ENCODE results near the gene DLL4. TPM values are rescaled to one million over a fixed set of nuclear protein-coding genes. Genes with fewer than 3 reads are reported as not detected.

The DLL4 gene
- total and polyA plus RNA-seq, 10 of the 15 experiments (the other 5 are each of a cell fraction or from before 2014, with no cell fraction given): 0.04 to 0.16 (median 0.09) TPM; not detected in 6

GRCh38 chr15:40925495-40925862, 3.7 kb upstream of the DLL4 start:
- Histone ChIP-seq H3K9ac (ENCODE audit: control insufficient read depth, insufficient read depth, low read length) (no peak overlapping the region), H2AFZ (ENCODE audit: control insufficient read depth, low read depth, low read length) (no peak overlapping the region), H3K27ac (ENCODE audit: control insufficient read depth, insufficient read depth) (no peak overlapping the region), H3K4me1 (ENCODE audit: control insufficient read depth, insufficient read depth, low read length) (peaks cover 18% of the 10 kb centered on the region), H3K4me2 (ENCODE audit: control insufficient read depth, insufficient read depth) (no peak overlapping the region), H3K36me3 (ENCODE audit: control insufficient read depth in 2 of 2, insufficient read depth in 2 of 2, low read length in 1 of 2) (no peaks in the 10 kb centered on the region), H3K9me3 (replicated peaks; ENCODE audit: control insufficient read depth, insufficient read depth, low read length) (no peaks in the 10 kb centered on the region), H4K20me1 (ENCODE audit: control insufficient read depth, insufficient read depth) (no peaks in the 10 kb centered on the region), H3K27me3 (replicated peaks in 1 of 2; ENCODE audit: control insufficient read depth in 2 of 2, insufficient read depth in 2 of 2, low read length in 1 of 2) (peaks cover 22 to 31% of the 10 kb centered on the region in 2 experiments), H3K79me2 (ENCODE audit: control insufficient read depth, insufficient read depth, low read length) (no peaks in the 10 kb centered on the region), H3K4me3 (no peak overlapping the region)
- ChIA-PET SMC1A (ENCODE audit: uncharacterized antibody, unreplicated experiment) (no interaction called here), POLR2A (interaction anchor here (0.8 kb wide), 1 partner anchor 18 kb away, joined by 3 read pairs; no protein-coding TSS in a partner anchor), RAD21 (ENCODE audit: unreplicated experiment) (interaction anchor here (0.5 kb wide), 1 partner anchor 26 kb away, joined by 3 read pairs; no protein-coding TSS in a partner anchor), CTCF (interaction anchor here (1.2 kb wide), 2 partner anchors 23 to 81 kb away, joined by 3 to 4 read pairs; no protein-coding TSS in a partner anchor)
- no peak for FAIRE-seq
- 24% methylated on average over 30 of the region's 30 CpGs for WGBS (ENCODE audit: insufficient coverage, insufficient replicate concordance, low lambda C conversion rate, missing lambda C conversion rate)
- DNase-seq (ENCODE audit: low read depth, low spot score): no peak
- intact Hi-C loops (cut with micrococcal nuclease; ENCODE audit: unreplicated experiment): no loop called here
- TF ChIP-seq ZNF24 (IDR thresholded peaks at IDR 0.05) (no peak), RCOR1 (conservative IDR thresholded peaks at IDR 0.05; ENCODE audit: low read depth, low read length) (no peak), RAD21 (IDR thresholded peaks at IDR 0.05; ENCODE audit: insufficient read depth, low read depth, low read length) (no peak), MAX (IDR thresholded peaks at IDR 0.05; ENCODE audit: low read depth, low read length) (no peak), CREB1 (IDR thresholded peaks at IDR 0.05; ENCODE audit: low read depth) (no peak), RELA (IDR thresholded peaks at IDR 0.05; ENCODE audit: borderline replicate concordance, partially characterized antibody) (no peak), E2F4 (IDR thresholded peaks at IDR 0.05; ENCODE audit: low read depth, low read length) (no peak), STAT1 (conservative IDR thresholded peaks at IDR 0.05) (no peak), YY1 (IDR thresholded peaks at IDR 0.05; ENCODE audit: low read depth, low read length) (no peak), MYB (IDR thresholded peaks at IDR 0.05; ENCODE audit: borderline replicate concordance, low read depth, low read length) (no peak), POLR2AphosphoS5 (IDR thresholded peaks at IDR 0.05; ENCODE audit: low read length) (no peak), GATAD2B (conservative IDR thresholded peaks at IDR 0.05; ENCODE audit: low read depth) (no peak), ZNF622 (IDR thresholded peaks at IDR 0.05) (no peak), IKZF2 (IDR thresholded peaks at IDR 0.05) (no peak), JUND (IDR thresholded peaks at IDR 0.05; ENCODE audit: low read depth, low read length) (no peak), SREBF1 (IDR thresholded peaks at IDR 0.05; ENCODE audit: low read length) (no peak), HCFC1 (IDR thresholded peaks at IDR 0.05; ENCODE audit: low read length) (no peak)
- in situ Hi-C loops (cut with MboI): no loop called here
- no TSS peak for BruUV-seq (replicated peaks)
- ATAC-seq: no peak

All from GM12878 (cell line).